ENCODE measurements around the gene STXBP4. TPM values are rescaled to one million over a fixed set of nuclear protein-coding genes. Genes with fewer than 3 reads are reported as not detected.

Gene STXBP4
- total RNA-seq, 6 experiments from 2014 or later, result 9.4 to 12.9 (median 11.4) TPM

DNA sequence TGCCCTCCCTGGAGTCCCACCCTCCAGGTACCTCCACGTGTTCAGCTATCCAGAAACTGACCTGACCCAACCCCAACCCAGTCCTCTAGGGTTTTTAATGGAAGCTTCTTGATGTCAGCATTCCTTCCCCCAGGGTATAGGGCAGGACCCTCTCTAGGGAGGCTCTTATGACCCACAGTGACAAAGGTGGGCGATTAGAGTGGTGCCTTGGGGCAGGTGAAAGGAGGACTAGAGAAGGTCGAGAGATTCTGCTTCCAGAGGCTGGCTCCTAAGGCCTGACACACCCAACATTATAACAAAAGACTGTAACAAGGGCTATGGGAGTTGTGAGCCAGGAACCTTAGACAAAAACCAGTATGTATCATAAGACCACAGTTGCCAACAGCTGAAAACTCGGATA is 17.3 kb upstream of the STXBP4 start:
- no peaks in the 10 kb centered on the region for H3K27me3 Mint-ChIP-seq (ENCODE audit: insufficient read depth)
- no peak for TF ChIP-seq CTCF (IDR thresholded peaks at IDR 0.05)
- no peak overlapping the region for H3K27ac Mint-ChIP-seq
- DNase-seq, result no peak
- peaks cover 52% of the 10 kb centered on the region for H3K36me3 Mint-ChIP-seq (ENCODE audit: low read depth)
- H3K4me1 Mint-ChIP-seq (ENCODE audit: low read depth), result peaks cover 16% of the 10 kb centered on the region
- H3K4me3 Mint-ChIP-seq, result no peak overlapping the region
- H3K9me3 Mint-ChIP-seq, result no peaks in the 10 kb centered on the region

- DNase-seq, result no peak
- Mint-ChIP-seq H3K27me3 (ENCODE audit: insufficient read depth) (peaks cover 2% of the 10 kb centered on the region; the same call in 1 of the 2 replicates), H3K4me1 (ENCODE audit: low read depth) (no peaks in the 10 kb centered on the region), H3K27ac (no peak overlapping the region), H3K9me3 (no peaks in the 10 kb centered on the region), H3K4me3 (no peak overlapping the region), H3K36me3 (ENCODE audit: low read depth) (peaks cover 36% of the 10 kb centered on the region)
- no peak for TF ChIP-seq CTCF (IDR thresholded peaks at IDR 0.05)
These were observed 11.8 kb upstream of the STXBP4 start for GRCh38 chr17:54956791-54957190.

DNA sequence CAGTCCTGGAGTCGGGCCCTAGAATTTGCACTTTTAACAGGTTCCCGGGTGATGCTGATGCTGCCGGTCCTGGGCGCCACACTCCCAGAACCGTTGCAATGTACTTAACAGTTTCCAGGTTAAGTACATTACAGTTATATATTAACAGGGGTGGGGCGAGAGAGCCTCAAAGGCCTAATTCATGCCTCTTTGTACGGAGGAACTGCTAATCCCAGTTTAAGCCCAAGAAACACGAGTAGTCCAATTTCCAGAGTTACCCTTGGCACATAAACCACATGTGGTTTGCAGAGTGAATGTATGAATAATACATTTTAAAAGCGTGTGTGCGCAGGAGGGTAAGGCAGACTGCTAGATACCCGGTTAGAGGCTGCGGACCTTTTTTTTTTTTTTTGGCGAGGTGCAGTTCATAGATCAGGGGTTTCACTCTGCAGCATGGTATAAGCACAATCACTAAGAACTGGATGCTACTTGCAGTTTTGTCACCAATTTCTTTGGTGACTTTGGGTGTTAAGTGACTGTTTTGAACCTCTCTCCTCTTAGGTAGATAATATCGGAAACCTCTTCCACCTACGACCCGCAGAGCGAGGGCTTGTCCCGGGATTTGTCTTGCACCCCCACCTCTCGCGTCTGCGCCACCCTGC is 824 bp upstream of the STXBP4 start:
- 0 out of 2 replicates have a peak, but pooled peaks cover 8% of the 10 kb centered on the region for H3K36me3 Mint-ChIP-seq (ENCODE audit: low read depth)
- peak; percentile 29 for DNase-seq
- peaks cover 1% of the 10 kb centered on the region; the same call in 1 of the 2 replicates for H3K27me3 Mint-ChIP-seq (ENCODE audit: insufficient read depth)
- H3K4me3 Mint-ChIP-seq, result no peak overlapping the region
- H3K4me1 Mint-ChIP-seq (ENCODE audit: low read depth), result peaks cover 16% of the 10 kb centered on the region
- H3K27ac Mint-ChIP-seq, result no peak overlapping the region
- no peaks in the 10 kb centered on the region for H3K9me3 Mint-ChIP-seq
- TF ChIP-seq CTCF (IDR thresholded peaks at IDR 0.05), result no peak; the same call in 1 of the 2 replicates

DNA sequence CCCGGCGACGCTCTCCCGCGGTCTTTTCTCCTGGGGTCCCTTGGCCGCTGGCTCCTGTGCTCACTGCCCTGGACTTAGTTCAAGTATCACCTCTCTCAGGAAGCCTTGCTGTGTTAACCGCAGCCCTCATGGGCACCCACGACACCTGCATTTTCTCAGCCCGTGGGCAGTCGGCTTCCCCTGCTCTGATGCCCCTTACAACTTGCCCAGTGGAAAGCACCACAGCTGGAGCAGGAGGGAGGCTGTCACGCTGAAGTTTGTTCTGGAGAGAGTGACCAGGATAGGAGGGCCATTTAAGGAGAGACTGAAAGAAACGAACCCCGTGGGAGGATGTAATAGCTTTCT is 395 bp downstream of the STXBP4 start:
- Mint-ChIP-seq H3K27me3 (ENCODE audit: insufficient read depth) (peaks cover 1% of the 10 kb centered on the region; the same call in 1 of the 2 replicates), H3K4me1 (ENCODE audit: low read depth) (peaks cover 16% of the 10 kb centered on the region), H3K36me3 (ENCODE audit: low read depth) (0 out of 2 replicates have a peak, but pooled peaks cover 8% of the 10 kb centered on the region), H3K9me3 (no peaks in the 10 kb centered on the region), H3K4me3 (no peak overlapping the region), H3K27ac (no peak overlapping the region)
- TF ChIP-seq CTCF (IDR thresholded peaks at IDR 0.05), result no peak
- peak; percentile 5 for DNase-seq

GRCh38 chr17:54969658-54970572 is 1.4 kb downstream of the STXBP4 start:
- H3K27ac Mint-ChIP-seq, result no peak overlapping the region; the same call in 1 of the 2 replicates
- TF ChIP-seq CTCF (IDR thresholded peaks at IDR 0.05), result no peak
- no peaks in the 10 kb centered on the region for H3K9me3 Mint-ChIP-seq
- H3K27me3 Mint-ChIP-seq (ENCODE audit: insufficient read depth), result peaks cover 1% of the 10 kb centered on the region; the same call in 1 of the 2 replicates
- H3K4me1 Mint-ChIP-seq (ENCODE audit: low read depth), result peaks cover 16% of the 10 kb centered on the region
- DNase-seq, result no peak
- H3K36me3 Mint-ChIP-seq (ENCODE audit: low read depth), result 0 out of 2 replicates have a peak, but pooled peaks cover 8% of the 10 kb centered on the region
- H3K4me3 Mint-ChIP-seq, result no peak overlapping the region

Data from HFFc6 (cell line).